GM12892 (cell line): ENCODE results near the gene KRTAP19-4.

Source experiments
- POLR2A ChIP-seq: IDR thresholded peaks from 2 replicates; pipeline ENCODE4 v1.6.1; 2011; ENCODE audit warnings: low read depth, low read length, control low read depth
- POLR2AphosphoS5 ChIP-seq: IDR thresholded peaks from 2 replicates; pipeline ENCODE4 v1.6.1; 2011; ENCODE audit warnings: low read depth, low read length, control low read depth

DNA sequence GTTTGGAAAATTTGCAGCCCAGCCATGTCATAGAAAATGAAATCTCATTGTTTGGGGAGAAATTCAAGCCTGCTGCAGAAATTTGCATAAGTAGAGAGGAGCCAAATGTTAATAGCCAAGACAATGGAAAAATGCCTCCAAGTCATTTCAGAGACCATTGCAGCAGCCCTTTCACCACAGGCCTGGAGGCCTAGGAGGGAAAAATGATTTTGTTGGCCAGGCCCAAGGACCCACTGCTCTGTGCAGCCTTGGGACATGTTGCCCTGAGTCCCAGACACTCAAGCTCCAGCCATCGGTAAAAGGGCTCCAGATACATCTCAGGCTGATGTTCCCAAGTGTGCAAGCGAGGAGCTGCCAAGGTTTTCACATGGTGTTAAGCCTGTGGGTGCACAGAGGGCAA is 10.8 kb downstream of the KRTAP19-4 start:
- no peak for TF ChIP-seq POLR2A
- TF ChIP-seq POLR2AphosphoS5: no peak
